Measurements from ENCODE around the gene CYFIP2. TPM values are rescaled to one million over a fixed set of nuclear protein-coding genes. Genes with fewer than 3 reads are reported as not detected.

CYFIP2 gene
- total and polyA plus RNA-seq, 10 of the 15 experiments (the other 5 are each of a cell fraction or from before 2014, with no cell fraction given) = 43.4 to 173 (median 96.0) TPM

- TF ChIP-seq RB1 (IDR thresholded peaks at IDR 0.05; ENCODE audit: borderline replicate concordance) = 0 out of 2 replicates have a peak, but pooled peaks have one; percentile 29
- peak; percentile 94 for TF ChIP-seq SPI1 (IDR thresholded peaks at IDR 0.05; ENCODE audit: borderline replicate concordance, insufficient read depth, low read depth, low read length)
- TF ChIP-seq EP300 (IDR thresholded peaks at IDR 0.05; ENCODE audit: borderline replicate concordance in 1 of 2, control insufficient read depth in 1 of 2, low read depth in 2 of 2, low read length in 2 of 2) = peak in 1 of 2 experiments; percentile 20; a peak in 1 of 4 replicates
- no peak for TF ChIP-seq NKRF (conservative IDR thresholded peaks at IDR 0.05)
- peak; percentile 48; the same call in 1 of the 2 replicates for TF ChIP-seq USF2 (IDR thresholded peaks at IDR 0.05; ENCODE audit: borderline replicate concordance, low read depth, low read length)
- peak; percentile 90 for TF ChIP-seq RAD51 (IDR thresholded peaks at IDR 0.05)
- no peak for TF ChIP-seq IKZF1 (conservative IDR thresholded peaks at IDR 0.05)
- TF ChIP-seq BHLHE40 (IDR thresholded peaks at IDR 0.05; ENCODE audit: borderline replicate concordance in 1 of 2, low read depth in 2 of 2, low read length in 1 of 2) = peak; percentile 50 to 75; a peak in 3 of 4 replicates
- no peak for TF ChIP-seq NRF1 (conservative IDR thresholded peaks at IDR 0.05; ENCODE audit: low read depth, low read length)
- no peak for TF ChIP-seq ETV6 (conservative IDR thresholded peaks at IDR 0.05 in 1 of 2, IDR thresholded peaks at IDR 0.05 in 1 of 2; ENCODE audit: borderline replicate concordance in 1 of 2, low read depth in 1 of 2)
- TF ChIP-seq NFIC (IDR thresholded peaks at IDR 0.05; ENCODE audit: low read depth, low read length) = no peak
Measured at GRCh38 chr5:157290981-157291711, 25.2 kb downstream of the CYFIP2 start (continued).
